DND-41 (cell line): ENCODE measurements around the gene OR2T29.

ENCODE experiments used
- EZH2 ChIP-seq: IDR thresholded peaks from 3 replicates; pipeline ENCODE4 v1.6.1; 2012; ENCODE audit warnings: borderline replicate concordance, low read depth, mild to moderate bottlenecking, moderate library complexity, low read length, inconsistent platforms; ENCODE audit not compliant: severe bottlenecking
- TF ChIP-seq, protein P1 (sequence below): IDR thresholded peaks from 2 replicates; pipeline ENCODE4 v1.5.1; 2012; ENCODE audit warnings: borderline replicate concordance, low read length, moderate library complexity, mild to moderate bottlenecking; ENCODE audit not compliant: poor library complexity, severe bottlenecking; ENCODE audit errors: extremely low read depth

DNA sequence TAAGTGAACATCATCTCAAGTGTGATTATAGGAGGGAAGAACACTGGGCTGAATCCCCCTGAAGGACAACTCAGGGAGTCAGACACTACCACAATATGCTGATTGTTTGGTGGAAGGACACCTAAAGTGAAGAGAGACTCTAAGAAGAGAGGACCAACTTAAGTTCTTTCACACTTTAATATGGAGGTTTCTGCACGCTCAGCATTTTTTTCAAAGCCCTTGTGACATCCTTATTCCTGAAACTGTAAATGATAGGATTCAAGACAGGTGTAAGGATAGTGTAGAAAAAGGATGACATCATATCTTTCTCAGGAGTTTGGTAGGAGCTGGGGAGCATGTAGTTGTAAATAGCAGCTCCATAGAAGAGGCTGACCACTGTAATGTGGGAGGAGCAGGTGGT is 30.1 kb upstream of the OR2T29 start:
- TF ChIP-seq EZH2, result no peak
- TF ChIP-seq, protein P1, sequence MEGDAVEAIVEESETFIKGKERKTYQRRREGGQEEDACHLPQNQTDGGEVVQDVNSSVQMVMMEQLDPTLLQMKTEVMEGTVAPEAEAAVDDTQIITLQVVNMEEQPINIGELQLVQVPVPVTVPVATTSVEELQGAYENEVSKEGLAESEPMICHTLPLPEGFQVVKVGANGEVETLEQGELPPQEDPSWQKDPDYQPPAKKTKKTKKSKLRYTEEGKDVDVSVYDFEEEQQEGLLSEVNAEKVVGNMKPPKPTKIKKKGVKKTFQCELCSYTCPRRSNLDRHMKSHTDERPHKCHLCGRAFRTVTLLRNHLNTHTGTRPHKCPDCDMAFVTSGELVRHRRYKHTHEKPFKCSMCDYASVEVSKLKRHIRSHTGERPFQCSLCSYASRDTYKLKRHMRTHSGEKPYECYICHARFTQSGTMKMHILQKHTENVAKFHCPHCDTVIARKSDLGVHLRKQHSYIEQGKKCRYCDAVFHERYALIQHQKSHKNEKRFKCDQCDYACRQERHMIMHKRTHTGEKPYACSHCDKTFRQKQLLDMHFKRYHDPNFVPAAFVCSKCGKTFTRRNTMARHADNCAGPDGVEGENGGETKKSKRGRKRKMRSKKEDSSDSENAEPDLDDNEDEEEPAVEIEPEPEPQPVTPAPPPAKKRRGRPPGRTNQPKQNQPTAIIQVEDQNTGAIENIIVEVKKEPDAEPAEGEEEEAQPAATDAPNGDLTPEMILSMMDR, result no peak
